Measurements from ENCODE around the gene PLAC1. TPM values are rescaled to one million over a fixed set of nuclear protein-coding genes. Genes with fewer than 3 reads are reported as not detected.

Gene PLAC1
- total RNA-seq, 1 donor from 2014 or later: 14.5 TPM

GRCh38 chrX:134588806-134589205 lies 69.5 kb downstream of the PLAC1 start:
- H3K4me1 Mint-ChIP-seq: peaks cover 6% of the 10 kb centered on the region
- no peaks in the 10 kb centered on the region for H3K36me3 Mint-ChIP-seq
- no peaks in the 10 kb centered on the region for H3K27me3 Mint-ChIP-seq (ENCODE audit: low read depth)
- no peak overlapping the region for H3K27ac Mint-ChIP-seq
- no peak overlapping the region for H3K4me3 Mint-ChIP-seq
- H3K9me3 Mint-ChIP-seq: peaks cover 12% of the 10 kb centered on the region
- DNase-seq (ENCODE audit: low spot score in 2 of 2, unreplicated experiment in 2 of 2): no peak
- TF ChIP-seq CTCF (IDR thresholded peaks at IDR 0.05; ENCODE audit: unreplicated experiment): no peak

- no peak for TF ChIP-seq CTCF (IDR thresholded peaks at IDR 0.05; ENCODE audit: unreplicated experiment)
- Mint-ChIP-seq H3K27me3 (ENCODE audit: low read depth) (no peaks in the 10 kb centered on the region), H3K4me3 (no peak overlapping the region), H3K4me1 (no peaks in the 10 kb centered on the region), H3K36me3 (no peaks in the 10 kb centered on the region), H3K9me3 (peaks cover 21% of the 10 kb centered on the region), H3K27ac (no peak overlapping the region)
- no peak for DNase-seq (ENCODE audit: low spot score in 2 of 2, unreplicated experiment in 2 of 2)
These were observed 77.4 kb downstream of the PLAC1 start for GRCh38 chrX:134580907-134581306.

GRCh38 chrX:134573683-134574035 lies 84.6 kb downstream of the PLAC1 start:
- DNase-seq (ENCODE audit: low spot score in 2 of 2, unreplicated experiment in 2 of 2): no peak
- Mint-ChIP-seq H3K4me1 (peaks cover 29% of the 10 kb centered on the region), H3K9me3 (peaks cover 21% of the 10 kb centered on the region), H3K4me3 (no peak overlapping the region), H3K27me3 (ENCODE audit: low read depth) (no peaks in the 10 kb centered on the region), H3K27ac (no peak overlapping the region), H3K36me3 (no peaks in the 10 kb centered on the region)
- TF ChIP-seq CTCF (IDR thresholded peaks at IDR 0.05; ENCODE audit: unreplicated experiment): no peak

- Mint-ChIP-seq H3K4me3 (no peak overlapping the region), H3K27me3 (ENCODE audit: low read depth) (no peaks in the 10 kb centered on the region), H3K36me3 (no peaks in the 10 kb centered on the region), H3K27ac (no peak overlapping the region), H3K9me3 (peaks cover 25% of the 10 kb centered on the region), H3K4me1 (peaks cover 29% of the 10 kb centered on the region)
- TF ChIP-seq CTCF (IDR thresholded peaks at IDR 0.05; ENCODE audit: unreplicated experiment): no peak
- no peak for DNase-seq (ENCODE audit: low spot score in 2 of 2, unreplicated experiment in 2 of 2)
These were observed 85.2 kb downstream of the PLAC1 start for GRCh38 chrX:134572816-134573682.

- TF ChIP-seq CTCF (IDR thresholded peaks at IDR 0.05; ENCODE audit: unreplicated experiment): no peak
- no peak for DNase-seq (ENCODE audit: low spot score in 2 of 2, unreplicated experiment in 2 of 2)
These were observed 86.5 kb downstream of the PLAC1 start for GRCh38 chrX:134571796-134572195.

More at GRCh38 chrX:134571796-134572195, 86.5 kb downstream of the PLAC1 start:
- H3K36me3 Mint-ChIP-seq: no peaks in the 10 kb centered on the region
- no peak overlapping the region for H3K4me3 Mint-ChIP-seq
- peaks cover 29% of the 10 kb centered on the region for H3K4me1 Mint-ChIP-seq
- no peaks in the 10 kb centered on the region for H3K27me3 Mint-ChIP-seq (ENCODE audit: low read depth)
- H3K27ac Mint-ChIP-seq: peak overlapping the region; percentile 48
- H3K9me3 Mint-ChIP-seq: peaks cover 21% of the 10 kb centered on the region
